ENCODE measurements around the gene WBP2.
"Not testable (repeated sequence)": the region's sequence is repeated elsewhere in the genome, so short reads cannot be mapped to it uniquely, and the experiment has no call there.

The WBP2 gene

GRCh38 chr17:75812096-75813013 lies 42.8 kb downstream of the WBP2 start:
- no peak for DNase-seq

GRCh38 chr17:75811174-75811573 lies 44.0 kb downstream of the WBP2 start:
- no peak for DNase-seq

- not testable (repeated sequence) for DNase-seq
Observed at GRCh38 chr17:75810756-75811155, 44.4 kb downstream of the WBP2 start.

GRCh38 chr17:75810216-75810615 lies 44.9 kb downstream of the WBP2 start:
- no peak for DNase-seq

- DNase-seq = no peak
Observed at GRCh38 chr17:75809631-75810111, 45.5 kb downstream of the WBP2 start.

- no peak for DNase-seq
Observed at GRCh38 chr17:75808905-75809621, 46.1 kb downstream of the WBP2 start.

GRCh38 chr17:75808549-75808904 lies 46.6 kb downstream of the WBP2 start:
- no peak for DNase-seq

GRCh38 chr17:75807861-75808260 lies 47.3 kb downstream of the WBP2 start:
- DNase-seq = no peak

GRCh38 chr17:75806822-75807500 lies 48.2 kb downstream of the WBP2 start:
- DNase-seq = no peak

- no peak for DNase-seq
Observed at GRCh38 chr17:75803883-75804282, 51.3 kb downstream of the WBP2 start.

- no peak for DNase-seq
Observed at GRCh38 chr17:75799402-75799801, 55.7 kb downstream of the WBP2 start.

GRCh38 chr17:75795820-75796607 lies 59.1 kb downstream of the WBP2 start:
- no peak for DNase-seq
